GM23338 (cell line): Measurements from ENCODE around the gene FOXN1. TPM values are rescaled to one million over a fixed set of nuclear protein-coding genes. Genes with fewer than 3 reads are reported as not detected.

Source experiments
- ATAC-seq: fragments of 200-7000 bp; cut with Tn5 transposase; 3 replicates; pipeline ENCODE4 v1.9.1; 2020
- DNase-seq: peaks from one replicate; pipeline ENCODE4 v3.0.0-alpha.2; 2015; ENCODE audit warnings: low spot score
- H2AFZ ChIP-seq: fragments of 200-600 bp; sonication (generic); 2 replicates; pipeline ENCODE4 v1.8.0; 2016; ENCODE audit warnings: antibody characterized with exemption, mild to moderate bottlenecking, moderate library complexity
- H3F3A ChIP-seq: fragments of 200-600 bp; sonication (generic); replicated peaks from 2 replicates; pipeline ENCODE4 v1.8.0; 2017; ENCODE audit warnings: antibody characterized with exemption, mixed run types, low read depth
- H3K27ac ChIP-seq: fragments of 200-600 bp; sonication (generic); 2 replicates; pipeline ENCODE4 v1.6.1; 2016; ENCODE audit warnings: low read depth
- H3K27me3 ChIP-seq: fragments of 200-600 bp; sonication (generic); 2 replicates; pipeline ENCODE4 v1.8.0; 2016; ENCODE audit warnings: mild to moderate bottlenecking, mixed run types, moderate library complexity; ENCODE audit not compliant: insufficient read depth
- H3K36me3 ChIP-seq: fragments of 200-600 bp; sonication (generic); 2 replicates; pipeline ENCODE4 v1.8.0; 2016; ENCODE audit warnings: mild to moderate bottlenecking; ENCODE audit not compliant: insufficient read depth
- H3K4me1 ChIP-seq: fragments of 200-600 bp; sonication (generic); 2 replicates; pipeline ENCODE4 v1.8.0; 2016; ENCODE audit warnings: mild to moderate bottlenecking, moderate library complexity; ENCODE audit not compliant: insufficient read depth
- H3K4me2 ChIP-seq: fragments of 200-600 bp; sonication (generic); 2 replicates; pipeline ENCODE4 v1.7.1; 2017; ENCODE audit warnings: mixed run types
- H3K4me3 ChIP-seq: fragments of 200-600 bp; sonication (generic); 2 replicates; pipeline ENCODE4 v1.6.1; 2016; ENCODE audit warnings: mixed run types
- H3K79me2 ChIP-seq: fragments of 200-600 bp; sonication (generic); replicated peaks from 2 replicates; pipeline ENCODE4 v1.8.0; 2017; ENCODE audit warnings: mild to moderate bottlenecking; ENCODE audit not compliant: insufficient read depth
- H3K9me2 ChIP-seq: fragments of 200-600 bp; sonication (generic); 2 replicates; pipeline ENCODE4 v1.8.0; 2017; ENCODE audit not compliant: insufficient read depth
- H4K20me1 ChIP-seq: fragments of 200-600 bp; sonication (generic); replicated peaks from 2 replicates; pipeline ENCODE4 v1.8.0; 2017; ENCODE audit warnings: mild to moderate bottlenecking; ENCODE audit not compliant: insufficient read depth
- H3K27ac Mint-ChIP-seq: 2 replicates; pipeline ENCODE4 v1.8.0; 2020; ENCODE audit warnings: inconsistent platforms, mild to moderate bottlenecking, moderate library complexity, mixed read lengths
- H3K27me3 Mint-ChIP-seq: 3 replicates; pipeline ENCODE4 v1.8.0; 2022; ENCODE audit warnings: low read depth, mild to moderate bottlenecking, moderate library complexity, mixed read lengths, inconsistent platforms; ENCODE audit not compliant: insufficient read depth, poor library complexity
- H3K36me3 Mint-ChIP-seq: 3 replicates; pipeline ENCODE4 v1.8.0; 2021; ENCODE audit warnings: low read depth, mild to moderate bottlenecking, inconsistent platforms, moderate library complexity, mixed read lengths
- H3K4me1 Mint-ChIP-seq: 3 replicates; pipeline ENCODE4 v1.8.0; 2020; ENCODE audit warnings: mild to moderate bottlenecking, inconsistent platforms, mixed read lengths
- H3K4me3 Mint-ChIP-seq: 3 replicates; pipeline ENCODE4 v1.8.0; 2021; ENCODE audit warnings: moderate library complexity, mild to moderate bottlenecking, inconsistent platforms, mixed read lengths
- H3K9me3 Mint-ChIP-seq: 3 replicates; pipeline ENCODE4 v1.8.0; 2020; ENCODE audit warnings: moderate library complexity, mild to moderate bottlenecking, inconsistent platforms, mixed read lengths
- EZH2phosphoT487 ChIP-seq: fragments of 200-600 bp; sonication (generic); IDR thresholded peaks from one replicate; pipeline ENCODE4 v1.8.1; 2018; ENCODE audit warnings: antibody characterized with exemption; ENCODE audit not compliant: unreplicated experiment
- JUNB ChIP-seq: IDR thresholded peaks from one replicate; pipeline ENCODE4 v1.6.1; 2016; ENCODE audit warnings: antibody characterized with exemption; ENCODE audit not compliant: unreplicated experiment
- POLR2AphosphoS5 ChIP-seq: IDR thresholded peaks from 2 replicates; pipeline ENCODE4 v1.6.1; 2016; ENCODE audit warnings: antibody characterized with exemption, low read depth
- STAT1 ChIP-seq: IDR thresholded peaks from one replicate; pipeline ENCODE4 v1.6.1; 2016; ENCODE audit warnings: antibody characterized with exemption; ENCODE audit not compliant: unreplicated experiment
- ZNF114 ChIP-seq: fragments of 250-450 bp; sonication (Bioruptor Pico); IDR thresholded peaks from 2 replicates; pipeline ENCODE4 v1.5.0; 2020; ENCODE audit warnings: mild to moderate bottlenecking, moderate library complexity
- ZNF331 ChIP-seq: fragments of 250-450 bp; sonication (Bioruptor Pico); IDR thresholded peaks from 2 replicates; pipeline ENCODE4 v1.5.0; 2020; ENCODE audit warnings: low read depth, mild to moderate bottlenecking, moderate library complexity
- polyA plus RNA-seq: library from polyadenylated mRNA; unstranded; fragments of >200 nt; fragmentation: Nextera tagmentation; extraction: Ambion mirVana; gene quantifications from 2 replicates; pipeline ENCODE4 v1.2.1, GENCODE V29; 2016
- total RNA-seq: library from RNA; depleted of rRNA; stranded (reverse); fragments of >200 nt; shearing (Covaris generic); gene quantifications from 2 replicates; pipeline ENCODE4 v1.2.3, GENCODE V29; 2014
- TF ChIP-seq, protein P1 (sequence below), 2 experiments: fragments of 200-600 bp in 1 of 2; sonication (generic) in 1 of 2; conservative IDR thresholded peaks; 2 replicates each; pipeline versions ENCODE4 v1.5.1 to v1.6.1; 2016 to 2017; ENCODE audit warnings: antibody characterized with exemption in 2 of 2, low read depth in 2 of 2, mild to moderate bottlenecking in 2 of 2, moderate library complexity in 1 of 2
- TF ChIP-seq, protein P2 (sequence below): fragments of 250-450 bp; sonication (Bioruptor Pico); IDR thresholded peaks from 2 replicates; pipeline ENCODE4 v1.5.0; 2020; ENCODE audit warnings: mild to moderate bottlenecking, moderate library complexity
- TF ChIP-seq, protein P3 (sequence below): IDR thresholded peaks from 2 replicates; pipeline ENCODE4 v1.6.1; 2016; ENCODE audit warnings: antibody characterized with exemption

The FOXN1 gene
- total and polyA plus RNA-seq, 2 experiments from 2014 or later, result not detected

DNA sequence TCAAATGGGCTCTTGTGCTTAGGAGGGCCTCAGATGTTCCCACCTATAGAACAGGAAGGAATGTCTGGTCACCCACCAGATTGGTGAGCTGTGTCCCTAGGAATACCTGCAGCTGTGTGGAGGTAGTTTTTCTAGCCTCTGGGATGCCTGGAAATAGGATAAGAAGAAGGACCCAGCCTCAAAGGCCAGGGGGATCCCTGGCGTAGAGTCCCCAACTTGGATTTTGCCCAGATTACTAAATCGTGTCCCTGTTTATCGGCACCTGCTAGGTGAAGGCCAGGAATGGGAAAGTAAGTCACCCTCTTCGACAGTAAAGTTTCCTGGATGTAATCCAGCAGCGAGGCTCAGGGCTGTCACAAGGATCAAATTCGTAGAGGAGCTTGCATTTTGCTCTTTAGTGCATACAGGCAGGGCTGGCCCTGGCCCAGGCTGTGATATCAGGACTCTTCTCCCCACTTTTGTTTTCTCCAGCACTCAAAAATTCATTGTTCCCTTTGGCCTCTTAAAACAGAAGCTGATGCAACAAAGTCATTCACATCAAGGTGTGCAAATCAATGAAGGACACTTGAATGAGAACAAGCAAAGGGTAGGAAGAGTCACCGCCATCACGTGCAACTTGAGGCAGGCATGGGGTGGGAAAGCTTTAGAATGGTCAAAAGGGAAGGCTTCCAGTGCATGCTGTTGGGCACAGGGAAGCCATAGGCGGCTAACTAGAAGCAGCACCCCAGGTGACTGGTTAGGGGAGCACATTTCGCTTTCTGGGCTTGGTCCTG lies 25.2 kb upstream of the FOXN1 start:
- no peak overlapping the region for H3K4me2 ChIP-seq
- H3K4me1 ChIP-seq, result 0 out of 2 replicates have a peak, but pooled peaks cover 10% of the 10 kb centered on the region
- no peak overlapping the region for H3K27ac ChIP-seq
- Mint-ChIP-seq H3K27me3 (peaks cover 7% of the 10 kb centered on the region), H3K4me1 (peaks cover 20% of the 10 kb centered on the region), H3K27ac (no peak overlapping the region), H3K9me3 (no peaks in the 10 kb centered on the region; the same call in 2 of the 3 replicates), H3K4me3 (no peak overlapping the region; the same call in 2 of the 3 replicates), H3K36me3 (no peaks in the 10 kb centered on the region)
- H3F3A ChIP-seq, result 0 out of 2 replicates have a peak, but pooled peaks cover 2% of the 10 kb centered on the region
- H4K20me1 ChIP-seq, result no peaks in the 10 kb centered on the region
- TF ChIP-seq JUNB (no peak), STAT1 (no peak), ZNF331 (CRISPR knock-in tag) (no peak), ZNF114 (no peak), EZH2phosphoT487 (no peak), POLR2AphosphoS5 (no peak)
- TF ChIP-seq, protein P1, sequence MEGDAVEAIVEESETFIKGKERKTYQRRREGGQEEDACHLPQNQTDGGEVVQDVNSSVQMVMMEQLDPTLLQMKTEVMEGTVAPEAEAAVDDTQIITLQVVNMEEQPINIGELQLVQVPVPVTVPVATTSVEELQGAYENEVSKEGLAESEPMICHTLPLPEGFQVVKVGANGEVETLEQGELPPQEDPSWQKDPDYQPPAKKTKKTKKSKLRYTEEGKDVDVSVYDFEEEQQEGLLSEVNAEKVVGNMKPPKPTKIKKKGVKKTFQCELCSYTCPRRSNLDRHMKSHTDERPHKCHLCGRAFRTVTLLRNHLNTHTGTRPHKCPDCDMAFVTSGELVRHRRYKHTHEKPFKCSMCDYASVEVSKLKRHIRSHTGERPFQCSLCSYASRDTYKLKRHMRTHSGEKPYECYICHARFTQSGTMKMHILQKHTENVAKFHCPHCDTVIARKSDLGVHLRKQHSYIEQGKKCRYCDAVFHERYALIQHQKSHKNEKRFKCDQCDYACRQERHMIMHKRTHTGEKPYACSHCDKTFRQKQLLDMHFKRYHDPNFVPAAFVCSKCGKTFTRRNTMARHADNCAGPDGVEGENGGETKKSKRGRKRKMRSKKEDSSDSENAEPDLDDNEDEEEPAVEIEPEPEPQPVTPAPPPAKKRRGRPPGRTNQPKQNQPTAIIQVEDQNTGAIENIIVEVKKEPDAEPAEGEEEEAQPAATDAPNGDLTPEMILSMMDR (conservative IDR thresholded peaks at IDR 0.05; ENCODE audit: low read depth in 2 of 2), result no peak
- TF ChIP-seq, protein P2, sequence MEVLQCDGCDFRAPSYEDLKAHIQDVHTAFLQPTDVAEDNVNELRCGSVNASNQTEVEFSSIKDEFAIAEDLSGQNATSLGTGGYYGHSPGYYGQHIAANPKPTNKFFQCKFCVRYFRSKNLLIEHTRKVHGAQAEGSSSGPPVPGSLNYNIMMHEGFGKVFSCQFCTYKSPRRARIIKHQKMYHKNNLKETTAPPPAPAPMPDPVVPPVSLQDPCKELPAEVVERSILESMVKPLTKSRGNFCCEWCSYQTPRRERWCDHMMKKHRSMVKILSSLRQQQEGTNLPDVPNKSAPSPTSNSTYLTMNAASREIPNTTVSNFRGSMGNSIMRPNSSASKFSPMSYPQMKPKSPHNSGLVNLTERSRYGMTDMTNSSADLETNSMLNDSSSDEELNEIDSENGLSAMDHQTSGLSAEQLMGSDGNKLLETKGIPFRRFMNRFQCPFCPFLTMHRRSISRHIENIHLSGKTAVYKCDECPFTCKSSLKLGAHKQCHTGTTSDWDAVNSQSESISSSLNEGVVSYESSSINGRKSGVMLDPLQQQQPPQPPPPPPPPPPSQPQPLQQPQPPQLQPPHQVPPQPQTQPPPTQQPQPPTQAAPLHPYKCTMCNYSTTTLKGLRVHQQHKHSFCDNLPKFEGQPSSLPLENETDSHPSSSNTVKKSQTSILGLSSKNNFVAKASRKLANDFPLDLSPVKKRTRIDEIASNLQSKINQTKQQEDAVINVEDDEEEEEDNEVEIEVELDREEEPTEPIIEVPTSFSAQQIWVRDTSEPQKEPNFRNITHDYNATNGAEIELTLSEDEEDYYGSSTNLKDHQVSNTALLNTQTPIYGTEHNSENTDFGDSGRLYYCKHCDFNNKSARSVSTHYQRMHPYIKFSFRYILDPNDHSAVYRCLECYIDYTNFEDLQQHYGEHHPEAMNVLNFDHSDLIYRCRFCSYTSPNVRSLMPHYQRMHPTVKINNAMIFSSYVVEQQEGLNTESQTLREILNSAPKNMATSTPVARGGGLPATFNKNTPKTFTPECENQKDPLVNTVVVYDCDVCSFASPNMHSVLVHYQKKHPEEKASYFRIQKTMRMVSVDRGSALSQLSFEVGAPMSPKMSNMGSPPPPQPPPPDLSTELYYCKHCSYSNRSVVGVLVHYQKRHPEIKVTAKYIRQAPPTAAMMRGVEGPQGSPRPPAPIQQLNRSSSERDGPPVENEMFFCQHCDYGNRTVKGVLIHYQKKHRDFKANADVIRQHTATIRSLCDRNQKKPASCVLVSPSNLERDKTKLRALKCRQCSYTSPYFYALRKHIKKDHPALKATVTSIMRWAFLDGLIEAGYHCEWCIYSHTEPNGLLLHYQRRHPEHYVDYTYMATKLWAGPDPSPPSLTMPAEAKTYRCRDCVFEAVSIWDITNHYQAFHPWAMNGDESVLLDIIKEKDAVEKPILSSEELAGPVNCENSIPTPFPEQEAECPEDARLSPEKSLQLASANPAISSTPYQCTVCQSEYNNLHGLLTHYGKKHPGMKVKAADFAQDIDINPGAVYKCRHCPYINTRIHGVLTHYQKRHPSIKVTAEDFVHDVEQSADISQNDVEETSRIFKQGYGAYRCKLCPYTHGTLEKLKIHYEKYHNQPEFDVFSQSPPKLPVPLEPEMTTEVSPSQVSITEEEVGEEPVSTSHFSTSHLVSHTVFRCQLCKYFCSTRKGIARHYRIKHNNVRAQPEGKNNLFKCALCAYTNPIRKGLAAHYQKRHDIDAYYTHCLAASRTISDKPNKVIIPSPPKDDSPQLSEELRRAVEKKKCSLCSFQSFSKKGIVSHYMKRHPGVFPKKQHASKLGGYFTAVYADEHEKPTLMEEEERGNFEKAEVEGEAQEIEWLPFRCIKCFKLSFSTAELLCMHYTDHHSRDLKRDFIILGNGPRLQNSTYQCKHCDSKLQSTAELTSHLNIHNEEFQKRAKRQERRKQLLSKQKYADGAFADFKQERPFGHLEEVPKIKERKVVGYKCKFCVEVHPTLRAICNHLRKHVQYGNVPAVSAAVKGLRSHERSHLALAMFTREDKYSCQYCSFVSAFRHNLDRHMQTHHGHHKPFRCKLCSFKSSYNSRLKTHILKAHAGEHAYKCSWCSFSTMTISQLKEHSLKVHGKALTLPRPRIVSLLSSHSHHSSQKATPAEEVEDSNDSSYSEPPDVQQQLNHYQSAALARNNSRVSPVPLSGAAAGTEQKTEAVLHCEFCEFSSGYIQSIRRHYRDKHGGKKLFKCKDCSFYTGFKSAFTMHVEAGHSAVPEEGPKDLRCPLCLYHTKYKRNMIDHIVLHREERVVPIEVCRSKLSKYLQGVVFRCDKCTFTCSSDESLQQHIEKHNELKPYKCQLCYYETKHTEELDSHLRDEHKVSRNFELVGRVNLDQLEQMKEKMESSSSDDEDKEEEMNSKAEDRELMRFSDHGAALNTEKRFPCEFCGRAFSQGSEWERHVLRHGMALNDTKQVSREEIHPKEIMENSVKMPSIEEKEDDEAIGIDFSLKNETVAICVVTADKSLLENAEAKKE (CRISPR knock-in tag), result no peak
- TF ChIP-seq, protein P3, sequence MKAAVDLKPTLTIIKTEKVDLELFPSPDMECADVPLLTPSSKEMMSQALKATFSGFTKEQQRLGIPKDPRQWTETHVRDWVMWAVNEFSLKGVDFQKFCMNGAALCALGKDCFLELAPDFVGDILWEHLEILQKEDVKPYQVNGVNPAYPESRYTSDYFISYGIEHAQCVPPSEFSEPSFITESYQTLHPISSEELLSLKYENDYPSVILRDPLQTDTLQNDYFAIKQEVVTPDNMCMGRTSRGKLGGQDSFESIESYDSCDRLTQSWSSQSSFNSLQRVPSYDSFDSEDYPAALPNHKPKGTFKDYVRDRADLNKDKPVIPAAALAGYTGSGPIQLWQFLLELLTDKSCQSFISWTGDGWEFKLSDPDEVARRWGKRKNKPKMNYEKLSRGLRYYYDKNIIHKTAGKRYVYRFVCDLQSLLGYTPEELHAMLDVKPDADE, result no peak
- no peaks in the 10 kb centered on the region for H3K9me2 ChIP-seq
- ATAC-seq (peak; percentile 75), DNase-seq (peak; percentile 27)
- peak overlapping the region; percentile 64 for H2AFZ ChIP-seq
- H3K36me3 ChIP-seq, result no peaks in the 10 kb centered on the region
- H3K4me3 ChIP-seq, result no peak overlapping the region
- H3K27me3 ChIP-seq, result no peaks in the 10 kb centered on the region
- H3K79me2 ChIP-seq, result no peaks in the 10 kb centered on the region
